OCI-LY7 (cell line): ENCODE measurements around the gene LHFPL2. TPM values are rescaled to one million over a fixed set of nuclear protein-coding genes. Genes with fewer than 3 reads are reported as not detected.

Source experiments
- BruUV-seq: library from RNA; stranded (reverse); fragments of 400-500 nt; replicated peaks from 2 replicates; lab custom pipeline; 2021; lab: Mats Ljungman, UMichigan
- CTCF ChIA-PET: fragments of 300-600 bp; sonication (Branson Sonifier 250); formaldehyde crosslinking; loops from one replicate; lab custom pipeline; 2022; ENCODE audit warnings: antibody characterized with exemption; ENCODE audit not compliant: unreplicated experiment; lab: Charles Lee
- POLR2A ChIA-PET: fragments of 300-600 bp; sonication (Branson Sonifier 250); formaldehyde crosslinking; loops from one replicate; lab custom pipeline; 2022; ENCODE audit warnings: antibody characterized with exemption; lab: Charles Lee
- DNase-seq: peaks from one replicate; pipeline ENCODE4 v3.0.0-alpha.2; 2015; ENCODE audit warnings: low spot score
- H2AFZ ChIP-seq: fragments of 200-600 bp; sonication (generic), shearing (Covaris generic); 2 replicates; pipeline ENCODE4 v1.6.1; 2014; ENCODE audit warnings: mild to moderate bottlenecking, antibody characterized with exemption, low read length, moderate library complexity
- H3K27ac ChIP-seq: fragments of 200-600 bp; sonication (generic); 2 replicates; pipeline ENCODE4 v1.5.1; 2014; ENCODE audit warnings: mixed run types, low read depth, mild to moderate bottlenecking, moderate library complexity, low read length, inconsistent platforms; ENCODE audit not compliant: poor library complexity, severe bottlenecking
- H3K36me3 ChIP-seq: fragments of 200-600 bp; sonication (generic); 2 replicates; pipeline ENCODE4 v1.6.1; 2014; ENCODE audit warnings: mild to moderate bottlenecking, antibody characterized with exemption, low read length, moderate library complexity, mixed read lengths; ENCODE audit not compliant: insufficient read depth
- H3K4me1 ChIP-seq: fragments of 200-600 bp; sonication (generic); 2 replicates; pipeline ENCODE4 v1.5.1; 2014; ENCODE audit warnings: mild to moderate bottlenecking, low read length; ENCODE audit not compliant: insufficient read depth, poor library complexity, severe bottlenecking
- H3K4me2 ChIP-seq: fragments of 200-600 bp; sonication (generic); 2 replicates; pipeline ENCODE4 v1.6.1; 2014; ENCODE audit warnings: mild to moderate bottlenecking, low read length
- H3K4me3 ChIP-seq: fragments of 200-600 bp; sonication (generic); 2 replicates; pipeline ENCODE4 v1.5.1; 2014; ENCODE audit warnings: mild to moderate bottlenecking, low read depth, low read length; ENCODE audit not compliant: poor library complexity, severe bottlenecking
- H3K79me2 ChIP-seq: fragments of 200-600 bp; sonication (generic); 2 replicates; pipeline ENCODE4 v1.6.1; 2016; ENCODE audit warnings: low read depth, mild to moderate bottlenecking, low read length, moderate library complexity, mixed read lengths; ENCODE audit not compliant: insufficient read depth
- H3K9me2 ChIP-seq: fragments of 200-600 bp; sonication (generic); 2 replicates; pipeline ENCODE4 v1.6.1; 2016; ENCODE audit warnings: mild to moderate bottlenecking, low read length, mixed read lengths; ENCODE audit not compliant: insufficient read depth
- H3K9me3 ChIP-seq: fragments of 200-600 bp; sonication (generic); 2 replicates; pipeline ENCODE4 v1.6.1; 2014; ENCODE audit warnings: mild to moderate bottlenecking, mixed run types, low read length, mixed read lengths
- H4K20me1 ChIP-seq: fragments of 200-600 bp; sonication (generic); 2 replicates; pipeline ENCODE4 v1.6.1; 2014; ENCODE audit warnings: mild to moderate bottlenecking, antibody characterized with exemption, low read length, moderate library complexity, mixed read lengths; ENCODE audit not compliant: insufficient read depth
- CTCF ChIP-seq: fragments of 200-600 bp; sonication (generic); conservative IDR thresholded peaks from 2 replicates; pipeline ENCODE4 v1.5.1; 2014; ENCODE audit warnings: mild to moderate bottlenecking, antibody characterized with exemption, low read length, moderate library complexity, mixed read lengths
- EZH2phosphoT487 ChIP-seq: fragments of 200-600 bp; sonication (generic); IDR thresholded peaks from 2 replicates; pipeline ENCODE4 v1.6.1; 2018; ENCODE audit warnings: low read depth, borderline replicate concordance, mild to moderate bottlenecking, mixed run types, antibody characterized with exemption, low read length, moderate library complexity, mixed read lengths
- intact Hi-C: fragments of 100-400 bp; cut with micrococcal nuclease; formaldehyde crosslinking; loops from one replicate; pipeline ENCODE4 v1.10.0; 2022; ENCODE audit not compliant: unreplicated experiment
- total RNA-seq, 2 experiments: library from RNA; depleted of rRNA in 1 of 2; stranded (reverse); fragments of >200 nt in 1 of 2; shearing (Covaris generic) in 1 of 2; gene quantifications; 2 replicates each; pipeline ENCODE4 v1.2.3, GENCODE V29; 2014 to 2022

The LHFPL2 gene
- total RNA-seq, 2 experiments from 2014 or later: 12.2 to 24.0 TPM

- H3K4me1 ChIP-seq: peaks cover 11% of the 10 kb centered on the region
- no peak overlapping the region for H3K27ac ChIP-seq
- intact Hi-C loops: no loop called here
- H4K20me1 ChIP-seq: no peaks in the 10 kb centered on the region
- ChIA-PET POLR2A (interaction anchor here (0.8 to 1.9 kb wide), 2 partner anchors 8 to 17 kb away, joined by 3 to 8 read pairs; no protein-coding TSS in a partner anchor), CTCF (no interaction called here)
- no peak overlapping the region for H3K4me3 ChIP-seq
- H2AFZ ChIP-seq: no peak overlapping the region
- H3K36me3 ChIP-seq: no peaks in the 10 kb centered on the region; the same call in 1 of the 2 replicates
- no TSS peak for BruUV-seq
- TF ChIP-seq CTCF: no peak
- TF ChIP-seq EZH2phosphoT487: no peak
- no peaks in the 10 kb centered on the region for H3K9me3 ChIP-seq
- H3K4me2 ChIP-seq: no peak overlapping the region
- no peaks in the 10 kb centered on the region for H3K9me2 ChIP-seq
- DNase-seq: no peak
- no peaks in the 10 kb centered on the region for H3K79me2 ChIP-seq
Measured at GRCh38 chr5:78654386-78654785, 5.8 kb upstream of the LHFPL2 start.

- Histone ChIP-seq H3K4me2 (no peak overlapping the region), H4K20me1 (no peaks in the 10 kb centered on the region), H3K36me3 (no peaks in the 10 kb centered on the region; the same call in 1 of the 2 replicates), H3K9me2 (no peaks in the 10 kb centered on the region), H2AFZ (no peak overlapping the region), H3K79me2 (no peaks in the 10 kb centered on the region), H3K27ac (no peak overlapping the region), H3K4me1 (peaks cover 16% of the 10 kb centered on the region), H3K9me3 (no peaks in the 10 kb centered on the region), H3K4me3 (no peak overlapping the region)
- no TSS peak for BruUV-seq
- intact Hi-C loops: no loop called here
- DNase-seq: no peak
- TF ChIP-seq EZH2phosphoT487 (no peak), CTCF (no peak)
- POLR2A ChIA-PET: interaction anchor here (0.7 to 1.9 kb wide), 3 partner anchors 9 to 171 kb away, joined by 3 to 8 read pairs (median 3); no protein-coding TSS in a partner anchor
- CTCF ChIA-PET: no interaction called here
Measured at GRCh38 chr5:78653681-78654366, 5.3 kb upstream of the LHFPL2 start.

- H3K4me1 ChIP-seq: peaks cover 16% of the 10 kb centered on the region
- H3K36me3 ChIP-seq: no peaks in the 10 kb centered on the region
- no peak overlapping the region for H3K4me3 ChIP-seq
- DNase-seq: no peak
- no peak overlapping the region for H2AFZ ChIP-seq
- BruUV-seq: no TSS peak
- no peaks in the 10 kb centered on the region for H3K9me2 ChIP-seq
- intact Hi-C loops: no loop called here
- TF ChIP-seq CTCF (no peak), EZH2phosphoT487 (no peak)
- H3K9me3 ChIP-seq: no peaks in the 10 kb centered on the region
- CTCF ChIA-PET: no interaction called here
- H3K4me2 ChIP-seq: no peak overlapping the region
- no peak overlapping the region for H3K27ac ChIP-seq
- no peaks in the 10 kb centered on the region for H3K79me2 ChIP-seq
- POLR2A ChIA-PET: interaction anchor here (0.7 to 1.9 kb wide), 2 partner anchors 9 to 170 kb away, joined by 3 to 8 read pairs; no protein-coding TSS in a partner anchor
- H4K20me1 ChIP-seq: no peaks in the 10 kb centered on the region
Measured at GRCh38 chr5:78653031-78653430, 4.5 kb upstream of the LHFPL2 start.
